Measurements from ENCODE around the gene CDH8.

CDH8 gene

GRCh38 chr16:62036101-62036801, at the start of gene CDH8:
Gene CDH8 (minus strand): TSS chr16:62036438. CDS start chr16:62021403, 15,035 bp downstream.
- TF ChIP-seq YY1 (IDR thresholded peaks at IDR 0.05; ENCODE audit: low read depth) (no peak), ZBTB7A (IDR thresholded peaks at IDR 0.05; ENCODE audit: low read depth) (no peak), NFIC (IDR thresholded peaks at IDR 0.05) (no peak), TCF12 (IDR thresholded peaks at IDR 0.05; ENCODE audit: low read depth) (no peak), MAX (IDR thresholded peaks at IDR 0.05) (no peak), CREB1 (IDR thresholded peaks at IDR 0.05; ENCODE audit: low read depth) (no peak), FOXM1 (IDR thresholded peaks at IDR 0.05; ENCODE audit: borderline replicate concordance, low read depth) (no peak), EP300 (IDR thresholded peaks at IDR 0.05; ENCODE audit: borderline replicate concordance) (no peak), RAD21 (IDR thresholded peaks at IDR 0.05; ENCODE audit: low read depth) (no peak), CEBPB (IDR thresholded peaks at IDR 0.05) (no peak), TEAD4 (IDR thresholded peaks at IDR 0.05) (no peak), TAF1 (IDR thresholded peaks at IDR 0.05; ENCODE audit: low read depth) (no peak), EGR1 (IDR thresholded peaks at IDR 0.05) (no peak), USF1 (IDR thresholded peaks at IDR 0.05) (no peak), REST (IDR thresholded peaks at IDR 0.05; ENCODE audit: low read depth) (no peak)

GRCh38 chr16:62079236-62079635, 43.0 kb upstream of the CDH8 start:
- TF ChIP-seq FOXM1 (IDR thresholded peaks at IDR 0.05; ENCODE audit: borderline replicate concordance, low read depth): no peak
- TF ChIP-seq ZBTB7A (IDR thresholded peaks at IDR 0.05; ENCODE audit: low read depth): no peak
- TF ChIP-seq RAD21 (IDR thresholded peaks at IDR 0.05; ENCODE audit: low read depth): no peak
- no peak for TF ChIP-seq CREB1 (IDR thresholded peaks at IDR 0.05; ENCODE audit: low read depth)

GRCh38 chr16:62077998-62078397, 41.8 kb upstream of the CDH8 start:
- TF ChIP-seq REST (IDR thresholded peaks at IDR 0.05; ENCODE audit: low read depth) (no peak), TEAD4 (IDR thresholded peaks at IDR 0.05) (no peak), USF1 (IDR thresholded peaks at IDR 0.05) (no peak), ZBTB7A (IDR thresholded peaks at IDR 0.05; ENCODE audit: low read depth) (no peak), FOXM1 (IDR thresholded peaks at IDR 0.05; ENCODE audit: borderline replicate concordance, low read depth) (no peak), CEBPB (IDR thresholded peaks at IDR 0.05) (no peak), NFIC (IDR thresholded peaks at IDR 0.05) (no peak)

- TF ChIP-seq ZBTB7A (IDR thresholded peaks at IDR 0.05; ENCODE audit: low read depth) (no peak), TAF1 (IDR thresholded peaks at IDR 0.05; ENCODE audit: low read depth) (no peak), EGR1 (IDR thresholded peaks at IDR 0.05) (no peak), REST (IDR thresholded peaks at IDR 0.05; ENCODE audit: low read depth) (no peak), TEAD4 (IDR thresholded peaks at IDR 0.05) (no peak), EP300 (IDR thresholded peaks at IDR 0.05; ENCODE audit: borderline replicate concordance) (no peak), CREB1 (IDR thresholded peaks at IDR 0.05; ENCODE audit: low read depth) (no peak), YY1 (IDR thresholded peaks at IDR 0.05; ENCODE audit: low read depth) (no peak), USF1 (IDR thresholded peaks at IDR 0.05) (no peak), NFIC (IDR thresholded peaks at IDR 0.05) (no peak), MAX (IDR thresholded peaks at IDR 0.05) (no peak), CEBPB (IDR thresholded peaks at IDR 0.05) (no peak), RAD21 (IDR thresholded peaks at IDR 0.05; ENCODE audit: low read depth) (no peak), TCF12 (IDR thresholded peaks at IDR 0.05; ENCODE audit: low read depth) (no peak), FOXM1 (IDR thresholded peaks at IDR 0.05; ENCODE audit: borderline replicate concordance, low read depth) (no peak)
Measured at GRCh38 chr16:62076886-62077285, 40.6 kb upstream of the CDH8 start.

All from Ishikawa (cell line).